HFFc6 (cell line): Measurements from ENCODE around the gene PFAS. TPM values are rescaled to one million over a fixed set of nuclear protein-coding genes. Genes with fewer than 3 reads are reported as not detected.
A peak's percentile ranks its signal among the peaks of the same experiment; 100 is the strongest.
"Not testable (repeated sequence)": the region's sequence is repeated elsewhere in the genome, so short reads cannot be mapped to it uniquely, and the experiment has no call there.

Experiments used
- DNase-seq: peaks from one replicate; pipeline ENCODE4 v3.0.0-alpha.2; 2018
- H3K27ac Mint-ChIP-seq: 2 replicates; pipeline ENCODE4 v1.8.0; 2020; ENCODE audit warnings: mild to moderate bottlenecking, mixed read lengths
- H3K27me3 Mint-ChIP-seq: 2 replicates; pipeline ENCODE4 v1.8.0; 2021; ENCODE audit warnings: mild to moderate bottlenecking, moderate library complexity, mixed read lengths; ENCODE audit not compliant: insufficient read depth
- H3K36me3 Mint-ChIP-seq: 2 replicates; pipeline ENCODE4 v1.8.0; 2021; ENCODE audit warnings: low read depth, mixed read lengths
- H3K4me1 Mint-ChIP-seq: 2 replicates; pipeline ENCODE4 v1.8.0; 2020; ENCODE audit warnings: low read depth, mixed read lengths
- H3K4me3 Mint-ChIP-seq: 2 replicates; pipeline ENCODE4 v1.8.0; 2020; ENCODE audit warnings: mild to moderate bottlenecking, moderate library complexity, mixed read lengths
- H3K9me3 Mint-ChIP-seq: 2 replicates; pipeline ENCODE4 v1.8.0; 2020; ENCODE audit warnings: mild to moderate bottlenecking, mixed read lengths
- total RNA-seq, 6 experiments: library from RNA; stranded (reverse); fragmentation: NEBNext Ultra II Directional; extraction: Animal tissue kit (Norgen Biotek cat#: 25700); gene quantifications; 2 replicates in 1 of 6; 3 replicates in 5 of 6; pipeline ENCODE4 v1.2.3, GENCODE V29; 2021
- TF ChIP-seq, protein P1 (sequence below): fragments of 200-600 bp; sonication (generic); IDR thresholded peaks from 2 replicates; pipeline ENCODE4 v1.5.0; 2021; ENCODE audit warnings: antibody characterized with exemption, mild to moderate bottlenecking

The PFAS gene
- total RNA-seq, 6 experiments from 2014 or later, result 46.8 to 63.9 (median 58.8) TPM

DNA sequence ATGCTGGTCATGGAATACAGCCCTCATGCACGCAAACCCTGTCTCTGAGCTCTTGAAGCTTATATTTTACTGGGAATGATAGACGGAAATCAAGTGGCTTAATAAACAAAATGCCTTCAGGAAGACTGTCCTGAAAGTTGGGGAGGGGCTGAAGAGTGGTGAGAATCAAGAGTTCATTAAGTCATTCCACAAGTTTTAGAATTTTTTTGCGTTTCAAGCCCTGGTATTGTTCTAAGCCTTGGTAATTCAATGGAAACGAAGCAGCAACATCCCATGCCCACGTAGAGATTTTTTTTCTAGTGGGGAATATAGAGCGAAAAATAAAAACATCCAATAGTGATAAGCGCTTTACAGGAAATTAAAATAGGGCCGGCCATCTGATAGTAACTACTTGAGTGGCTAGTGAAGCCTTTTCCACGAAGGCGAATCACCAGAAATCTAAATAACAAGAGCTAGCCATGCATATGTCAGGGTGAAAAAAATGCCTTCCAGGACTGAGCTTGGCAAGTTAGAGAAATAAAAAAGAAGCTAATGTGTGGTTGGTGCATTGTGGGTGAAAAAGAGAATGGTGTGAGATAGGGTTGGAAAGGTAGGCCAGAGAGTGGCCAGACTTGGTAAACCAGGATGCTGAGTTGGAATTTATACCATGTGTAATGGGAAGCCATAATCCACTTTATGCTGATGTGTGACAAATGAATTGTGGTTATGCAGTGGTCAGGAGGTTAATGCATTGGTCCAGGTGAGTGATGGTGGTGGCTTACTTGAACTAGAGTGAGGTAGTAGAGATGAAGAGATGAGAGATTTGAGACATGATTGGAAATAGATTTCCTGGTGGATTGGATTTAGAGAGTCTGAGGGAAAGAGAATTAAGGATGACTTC lies 772 bp downstream of the PFAS start:
- H3K9me3 Mint-ChIP-seq, result no peaks in the 10 kb centered on the region
- no peak for DNase-seq
- peaks cover 21% of the 10 kb centered on the region for H3K4me1 Mint-ChIP-seq
- TF ChIP-seq, protein P1, sequence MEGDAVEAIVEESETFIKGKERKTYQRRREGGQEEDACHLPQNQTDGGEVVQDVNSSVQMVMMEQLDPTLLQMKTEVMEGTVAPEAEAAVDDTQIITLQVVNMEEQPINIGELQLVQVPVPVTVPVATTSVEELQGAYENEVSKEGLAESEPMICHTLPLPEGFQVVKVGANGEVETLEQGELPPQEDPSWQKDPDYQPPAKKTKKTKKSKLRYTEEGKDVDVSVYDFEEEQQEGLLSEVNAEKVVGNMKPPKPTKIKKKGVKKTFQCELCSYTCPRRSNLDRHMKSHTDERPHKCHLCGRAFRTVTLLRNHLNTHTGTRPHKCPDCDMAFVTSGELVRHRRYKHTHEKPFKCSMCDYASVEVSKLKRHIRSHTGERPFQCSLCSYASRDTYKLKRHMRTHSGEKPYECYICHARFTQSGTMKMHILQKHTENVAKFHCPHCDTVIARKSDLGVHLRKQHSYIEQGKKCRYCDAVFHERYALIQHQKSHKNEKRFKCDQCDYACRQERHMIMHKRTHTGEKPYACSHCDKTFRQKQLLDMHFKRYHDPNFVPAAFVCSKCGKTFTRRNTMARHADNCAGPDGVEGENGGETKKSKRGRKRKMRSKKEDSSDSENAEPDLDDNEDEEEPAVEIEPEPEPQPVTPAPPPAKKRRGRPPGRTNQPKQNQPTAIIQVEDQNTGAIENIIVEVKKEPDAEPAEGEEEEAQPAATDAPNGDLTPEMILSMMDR, result no peak
- peaks cover 8% of the 10 kb centered on the region; the same call in 1 of the 2 replicates for H3K27me3 Mint-ChIP-seq
- H3K27ac Mint-ChIP-seq, result peak overlapping the region; percentile 99
- peaks cover 8% of the 10 kb centered on the region for H3K36me3 Mint-ChIP-seq
- peak overlapping the region; percentile 100 for H3K4me3 Mint-ChIP-seq

DNA sequence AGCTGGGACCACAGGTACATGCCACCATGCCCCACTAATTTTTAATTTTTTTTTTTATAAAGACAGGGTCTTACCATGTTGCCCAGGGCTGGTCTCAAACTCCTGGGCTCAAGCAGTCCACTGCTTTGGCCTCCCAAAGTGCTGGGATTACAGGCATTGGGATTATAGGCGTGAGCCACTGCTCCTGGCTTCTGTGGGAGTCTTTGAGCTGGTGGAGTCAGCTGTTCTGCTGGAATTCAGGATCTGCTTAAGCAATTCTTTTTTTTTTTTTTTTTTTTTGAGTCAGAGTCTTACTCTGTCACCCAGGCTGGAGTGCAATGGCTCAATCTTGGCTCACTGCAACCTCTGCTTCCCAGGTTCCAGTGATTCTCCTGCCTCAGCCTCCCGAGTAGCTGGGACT lies 2.3 kb downstream of the PFAS start:
- not testable (repeated sequence) for H3K27me3 Mint-ChIP-seq, H3K27ac Mint-ChIP-seq, H3K36me3 Mint-ChIP-seq, H3K9me3 Mint-ChIP-seq, DNase-seq, H3K4me3 Mint-ChIP-seq
- H3K4me1 Mint-ChIP-seq, result peaks cover 18% of the 10 kb centered on the region

DNA sequence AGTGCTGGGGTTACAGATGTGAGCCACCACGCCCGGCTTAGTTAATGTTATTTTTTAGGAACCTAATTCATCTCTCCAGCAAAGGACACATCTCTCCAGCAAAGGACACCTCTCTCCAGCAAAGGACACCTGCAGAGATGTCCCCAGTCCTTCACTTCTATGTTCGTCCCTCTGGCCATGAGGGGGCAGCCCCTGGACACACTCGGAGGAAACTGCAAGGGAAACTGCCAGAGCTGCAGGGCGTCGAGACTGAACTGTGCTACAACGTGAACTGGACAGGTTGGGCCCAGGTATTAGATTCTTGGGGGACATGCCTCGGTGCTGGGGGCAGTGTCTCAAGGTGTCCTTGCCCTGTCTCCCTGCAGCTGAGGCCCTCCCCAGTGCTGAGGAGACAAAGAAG lies 4.7 kb downstream of the PFAS start:
- Mint-ChIP-seq H3K27me3 (0 out of 2 replicates have a peak, but pooled peaks cover 6% of the 10 kb centered on the region), H3K4me1 (peaks cover 17% of the 10 kb centered on the region), H3K27ac (no peak overlapping the region), H3K9me3 (no peaks in the 10 kb centered on the region), H3K36me3 (peaks cover 4% of the 10 kb centered on the region; the same call in 1 of the 2 replicates), H3K4me3 (no peak overlapping the region)
- no peak for DNase-seq
- TF ChIP-seq, protein P1, result no peak

DNA sequence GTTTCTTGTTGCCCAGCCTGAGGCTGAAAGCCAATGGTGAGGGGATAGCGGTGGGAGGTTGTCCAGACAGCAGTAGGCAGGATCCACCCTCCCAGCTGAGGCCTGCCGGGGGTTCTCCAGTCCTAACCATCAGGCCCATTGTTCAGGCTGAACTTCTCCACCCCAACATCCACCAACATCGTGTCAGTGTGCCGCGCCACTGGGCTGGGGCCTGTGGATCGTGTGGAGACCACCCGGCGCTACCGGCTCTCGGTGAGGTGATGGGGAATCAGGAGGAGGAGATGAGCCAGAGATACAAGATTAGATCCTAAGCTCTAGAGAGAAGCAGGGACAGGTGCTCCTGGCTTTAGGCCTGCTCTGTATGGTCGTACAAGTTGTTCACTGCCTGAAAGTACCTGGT lies 5.8 kb downstream of the PFAS start:
- DNase-seq, result no peak
- Mint-ChIP-seq H3K4me1 (peaks cover 10% of the 10 kb centered on the region), H3K36me3 (peaks cover 4% of the 10 kb centered on the region; the same call in 1 of the 2 replicates), H3K9me3 (no peaks in the 10 kb centered on the region), H3K4me3 (no peak overlapping the region), H3K27ac (no peak overlapping the region), H3K27me3 (no peaks in the 10 kb centered on the region)
- TF ChIP-seq, protein P1, result no peak

DNA sequence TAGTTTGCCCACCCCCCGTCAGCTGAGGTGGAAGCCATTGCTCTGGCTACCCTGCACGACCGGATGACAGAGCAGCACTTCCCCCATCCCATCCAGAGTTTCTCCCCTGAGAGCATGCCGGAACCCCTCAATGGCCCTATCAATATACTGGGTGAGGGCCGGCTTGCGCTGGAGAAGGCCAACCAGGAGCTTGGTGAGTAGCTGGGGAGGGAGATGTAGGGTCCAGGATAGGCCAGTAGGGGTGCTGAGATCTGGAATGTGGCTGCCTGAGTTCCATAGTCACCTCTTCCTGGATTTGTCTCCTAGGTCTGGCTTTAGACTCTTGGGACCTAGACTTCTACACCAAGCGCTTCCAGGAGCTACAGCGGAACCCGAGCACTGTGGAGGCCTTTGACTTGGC lies 6.4 kb downstream of the PFAS start:
- Mint-ChIP-seq H3K4me3 (no peak overlapping the region), H3K27me3 (no peaks in the 10 kb centered on the region), H3K4me1 (peaks cover 4% of the 10 kb centered on the region), H3K36me3 (peaks cover 7% of the 10 kb centered on the region; the same call in 1 of the 2 replicates), H3K9me3 (no peaks in the 10 kb centered on the region), H3K27ac (no peak overlapping the region)
- no peak for DNase-seq
- TF ChIP-seq, protein P1, result peak; percentile 29; the same call in 1 of the 2 replicates

DNA sequence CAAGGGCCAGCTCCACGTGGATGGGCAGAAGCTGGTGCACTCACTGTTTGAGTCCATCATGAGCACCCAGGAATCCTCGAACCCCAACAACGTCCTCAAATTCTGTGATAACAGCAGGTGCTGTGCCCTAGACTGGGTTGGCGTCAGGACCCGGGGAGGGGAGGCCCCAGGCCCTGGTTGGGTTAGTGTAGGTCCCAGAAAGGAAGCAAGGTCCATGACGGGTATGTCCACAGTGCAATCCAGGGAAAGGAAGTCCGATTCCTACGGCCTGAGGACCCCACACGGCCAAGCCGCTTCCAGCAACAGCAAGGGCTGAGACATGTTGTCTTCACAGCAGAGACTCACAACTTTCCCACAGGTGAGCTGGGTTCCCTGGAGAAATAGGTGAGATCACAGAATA lies 7.2 kb downstream of the PFAS start:
- peaks cover 13% of the 10 kb centered on the region; the same call in 1 of the 2 replicates for H3K36me3 Mint-ChIP-seq
- H3K9me3 Mint-ChIP-seq, result no peaks in the 10 kb centered on the region
- TF ChIP-seq, protein P1, result no peak
- H3K4me1 Mint-ChIP-seq, result no peaks in the 10 kb centered on the region
- H3K4me3 Mint-ChIP-seq, result no peak overlapping the region
- no peaks in the 10 kb centered on the region for H3K27me3 Mint-ChIP-seq
- no peak overlapping the region for H3K27ac Mint-ChIP-seq
- no peak for DNase-seq
